GM21447 (cell line): ENCODE data around the gene POLE4.

Source experiments
- ATAC-seq: cut with Tn5 transposase; IDR thresholded peaks from one replicate; pipeline ENCODE4 v1.9.1; 2021; ENCODE audit not compliant: unreplicated experiment

Gene POLE4

DNA sequence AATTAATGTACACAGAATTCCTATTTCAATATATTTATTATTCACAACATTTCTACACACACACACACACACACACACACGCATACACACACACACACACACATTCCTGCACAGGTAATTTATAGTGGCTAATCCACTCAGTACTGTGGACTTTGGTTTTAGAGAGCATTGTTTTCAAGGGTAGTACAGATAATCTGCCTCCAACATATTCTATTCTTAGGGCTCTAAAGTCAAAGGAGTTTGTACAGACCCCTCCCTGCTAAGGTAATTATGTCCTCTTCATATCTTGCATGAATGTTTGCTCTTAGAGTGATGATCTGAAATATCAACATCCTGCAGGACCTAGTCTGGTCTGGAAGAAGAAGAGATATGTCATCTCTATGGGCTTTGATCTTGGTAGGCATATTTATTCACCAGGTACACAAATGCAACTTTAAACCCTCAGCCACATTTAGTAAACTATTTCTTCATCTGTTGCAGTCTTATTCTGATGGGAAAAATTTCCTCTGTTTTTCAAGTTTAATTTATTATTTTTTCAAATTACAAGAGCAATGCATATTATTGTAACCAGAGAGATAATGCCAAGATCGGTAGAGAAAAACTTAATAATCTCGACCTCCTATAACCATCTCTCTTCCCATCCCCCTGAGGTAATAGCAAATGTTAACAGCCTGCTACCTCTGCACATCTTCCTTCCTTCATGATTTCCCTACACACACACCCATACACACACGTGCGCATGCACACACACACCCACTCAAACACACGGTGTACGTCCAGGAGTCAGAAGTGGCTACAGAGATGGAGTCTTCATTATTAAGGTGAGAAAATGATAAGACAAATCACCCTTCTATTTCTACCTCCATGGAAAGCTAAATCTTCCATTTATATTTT lies 18.3 kb upstream of the POLE4 start:
- ATAC-seq = no peak

DNA sequence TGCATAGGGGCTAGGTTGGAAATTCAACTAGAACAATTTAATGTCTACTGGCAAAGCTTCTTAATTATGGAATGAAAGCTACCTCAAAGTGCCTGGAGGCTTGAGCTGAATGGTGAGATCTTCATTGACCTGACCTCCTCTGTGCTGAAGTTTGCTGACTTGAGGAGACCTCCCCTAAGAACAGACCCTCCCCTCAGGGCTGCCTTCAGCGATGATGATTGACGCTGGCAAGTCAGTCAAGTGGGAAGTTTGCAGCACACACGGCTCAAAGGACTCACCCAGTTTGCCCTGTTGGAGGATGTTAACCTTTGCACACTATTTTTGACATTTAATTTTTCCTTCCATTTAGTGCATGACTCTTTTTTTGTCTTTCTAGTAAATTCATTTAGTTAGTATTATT lies 17.2 kb upstream of the POLE4 start:
- ATAC-seq = no peak

DNA sequence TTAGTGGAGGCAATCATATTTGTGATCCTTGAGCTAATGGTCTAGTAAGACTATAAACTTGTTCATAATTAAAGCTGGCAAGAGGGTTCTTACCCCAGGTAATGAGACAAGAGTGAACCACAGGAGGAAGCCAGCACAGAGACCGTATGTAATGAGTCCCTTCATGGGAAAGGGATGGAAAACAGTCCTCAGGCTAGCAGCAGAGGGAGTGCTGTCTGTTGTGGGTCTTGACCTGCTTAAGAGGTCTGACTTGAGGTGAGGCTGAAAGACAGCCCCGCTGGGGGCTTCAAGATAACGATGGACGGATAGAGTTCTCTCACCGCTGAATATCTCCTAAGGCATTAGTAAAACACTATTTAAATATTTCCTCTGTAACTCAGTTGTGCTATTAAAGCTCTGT lies 16.2 kb upstream of the POLE4 start:
- ATAC-seq = no peak

DNA sequence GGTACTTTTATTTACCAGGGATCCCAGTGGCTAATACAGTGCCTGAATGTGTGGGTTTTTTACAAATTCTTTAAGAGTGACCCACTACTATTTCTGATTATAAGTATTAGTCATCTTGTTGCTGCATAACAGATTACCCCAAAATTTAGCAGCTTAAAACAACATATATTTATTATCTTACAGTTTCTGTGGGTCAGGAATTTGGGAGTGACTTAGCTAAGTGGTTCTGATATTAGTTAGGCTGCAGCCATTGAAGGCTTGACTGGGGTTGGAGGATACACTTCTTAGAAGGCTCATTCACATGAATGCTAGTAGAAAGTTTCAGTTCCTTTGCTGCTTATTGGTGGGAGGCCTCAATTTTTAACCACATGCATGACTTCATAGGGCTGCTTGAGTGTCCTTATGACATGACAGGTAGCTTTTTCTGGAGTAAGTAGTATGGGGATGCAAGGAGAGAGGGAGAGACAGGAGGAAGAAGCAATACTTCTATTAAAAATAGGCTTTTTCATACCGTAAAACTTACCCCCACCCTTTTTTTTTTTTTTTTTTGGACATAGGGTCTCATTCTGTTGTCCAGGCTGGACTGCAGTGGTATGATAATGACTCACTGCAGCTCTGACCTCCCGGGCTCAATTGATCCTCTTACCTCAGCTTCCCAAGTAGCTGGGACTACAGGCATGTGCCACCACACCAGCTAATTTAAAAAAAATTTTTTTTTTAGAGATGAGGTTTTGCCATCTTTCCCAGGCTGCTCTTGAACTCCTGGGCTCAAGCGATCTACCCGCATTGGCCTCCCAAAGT lies 13.3 kb upstream of the POLE4 start:
- ATAC-seq = peak; percentile 100

DNA sequence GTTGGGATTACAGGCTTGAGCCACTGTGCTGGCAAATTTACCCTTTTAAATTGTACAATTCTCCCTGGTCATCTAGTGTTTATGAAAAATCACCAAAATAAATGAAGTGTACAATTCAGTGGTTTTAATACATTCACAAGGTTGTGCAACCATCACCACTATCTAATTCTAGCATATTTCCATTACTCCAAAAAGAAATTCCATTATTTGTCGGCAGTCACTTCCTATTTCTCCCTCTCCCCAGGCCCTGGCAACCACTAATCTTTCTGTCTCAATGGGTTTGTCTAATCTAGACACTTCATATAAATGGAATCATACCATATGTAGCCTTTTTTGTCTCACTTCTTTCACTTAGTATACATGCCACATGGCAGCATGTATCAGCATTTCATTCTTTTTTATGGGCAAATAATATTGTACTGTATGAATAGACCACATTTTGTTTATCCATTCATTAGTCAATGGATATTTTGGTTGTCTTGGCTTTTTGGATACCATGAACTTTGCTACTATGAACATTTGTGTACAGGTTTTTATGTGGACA lies 12.6 kb upstream of the POLE4 start:
- no peak for ATAC-seq

DNA sequence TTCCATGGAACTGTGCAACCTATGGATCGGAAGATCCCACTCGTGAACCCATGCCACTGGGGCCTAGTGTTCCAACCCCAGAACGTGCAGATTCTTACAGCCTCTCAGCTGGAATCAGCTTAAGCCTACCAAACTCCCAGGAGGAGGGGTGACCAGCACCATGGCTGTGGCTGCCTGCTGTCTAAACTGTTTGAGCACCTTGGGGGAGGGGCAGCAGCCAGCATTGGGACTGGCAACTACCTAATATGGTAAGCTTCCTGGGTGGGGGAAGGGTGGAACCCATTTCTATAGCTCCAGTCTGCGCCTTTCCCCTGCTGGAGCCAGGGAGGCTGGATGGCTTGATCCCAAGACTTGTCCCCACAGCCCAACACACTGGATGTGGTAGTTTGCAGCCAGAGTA lies 10.7 kb upstream of the POLE4 start:
- no peak for ATAC-seq

DNA sequence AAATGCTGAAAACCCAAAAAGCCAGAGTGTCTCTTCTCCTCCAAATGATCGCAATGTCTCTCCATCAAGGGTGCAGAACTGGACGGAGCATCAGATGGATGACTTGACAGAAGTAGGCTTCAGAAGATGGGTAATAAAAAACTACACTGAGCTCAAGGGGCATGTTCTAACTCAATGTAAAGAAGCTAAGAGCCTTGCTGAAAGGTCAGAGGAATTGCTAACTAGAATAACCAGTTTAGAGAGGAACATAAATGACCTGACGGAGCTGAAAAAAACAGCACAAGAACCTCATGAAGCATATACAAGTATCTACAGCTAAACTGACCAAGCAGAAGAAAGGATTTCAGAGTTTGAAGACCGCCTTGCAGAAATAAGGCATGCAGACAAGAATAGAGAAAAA lies 9.7 kb upstream of the POLE4 start:
- ATAC-seq = no peak

DNA sequence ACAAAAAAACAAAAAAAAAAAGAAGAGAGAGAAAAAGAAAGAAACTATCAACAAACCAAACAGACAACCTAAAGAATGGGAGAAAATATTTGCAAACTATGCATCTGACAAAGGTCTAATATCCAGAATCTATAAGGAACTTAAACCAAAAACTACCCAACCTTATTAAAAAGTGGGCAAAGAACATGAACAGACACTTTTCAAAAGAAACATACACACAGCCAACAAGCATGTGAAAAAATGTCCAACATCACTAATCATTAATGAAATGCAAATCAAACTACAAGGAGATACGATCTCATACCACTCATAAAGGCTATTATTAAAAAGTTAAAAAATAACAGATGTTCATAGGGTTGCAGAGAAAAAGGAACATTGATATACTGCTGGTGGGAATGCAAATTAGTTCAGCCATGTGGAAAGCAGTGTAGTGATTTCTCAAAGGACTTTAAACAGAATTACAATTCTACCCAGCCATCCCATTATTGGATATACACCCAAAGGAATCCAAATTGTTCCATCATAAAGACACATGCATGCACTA lies 7.2 kb upstream of the POLE4 start:
- no peak for ATAC-seq

DNA sequence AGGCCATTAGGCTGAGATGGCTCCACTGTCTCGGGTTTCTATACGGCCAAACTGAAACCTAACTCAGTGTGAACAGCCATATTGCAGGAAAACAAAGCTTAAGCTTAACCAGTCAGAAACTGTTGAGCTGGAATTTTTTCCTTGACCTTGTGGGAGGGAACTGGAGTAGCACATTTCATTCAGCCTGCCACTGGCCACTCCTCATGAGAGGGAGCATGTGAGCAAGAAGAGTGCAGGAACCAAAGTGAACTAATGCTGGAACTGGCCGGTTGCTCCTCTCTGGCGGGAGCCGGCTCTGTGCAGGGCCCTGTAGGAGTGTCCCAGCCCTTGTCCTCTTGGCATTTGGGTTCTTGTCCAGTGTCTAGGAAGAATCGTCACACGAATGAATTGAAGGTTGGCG lies 5.9 kb upstream of the POLE4 start:
- ATAC-seq = no peak

DNA sequence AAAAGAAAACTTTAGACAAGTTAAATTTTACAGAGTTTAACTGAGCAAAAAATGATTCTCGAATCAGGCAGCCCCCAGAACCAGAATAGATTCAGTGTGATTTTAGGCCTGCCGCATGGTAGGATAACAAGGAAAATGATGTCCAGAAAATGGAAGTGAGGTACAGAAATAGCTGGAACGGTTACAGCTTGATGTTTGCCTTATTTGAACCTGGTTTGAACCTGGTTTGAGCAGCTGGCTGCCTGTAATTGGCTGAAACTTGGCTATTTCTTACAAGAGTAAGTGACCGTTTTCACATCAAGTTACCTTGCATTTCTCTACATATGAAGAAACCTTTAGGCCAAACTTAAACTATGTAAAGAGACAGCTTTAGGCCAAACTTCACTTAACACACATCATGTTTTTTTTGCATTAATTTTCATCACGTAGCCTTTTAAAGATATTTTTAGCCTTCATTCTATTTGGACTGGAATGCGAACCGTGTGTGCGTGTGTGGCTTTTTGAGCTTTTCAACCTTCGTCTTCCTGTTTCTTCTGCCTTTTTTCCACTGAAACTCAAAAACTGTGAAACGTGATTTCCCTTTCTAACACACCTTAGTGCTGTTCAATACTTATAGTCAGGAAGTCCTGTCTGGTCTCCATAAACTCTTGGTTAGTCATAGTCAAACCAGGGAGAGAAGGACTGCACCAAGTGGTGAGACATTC lies 4.5 kb upstream of the POLE4 start:
- no peak for ATAC-seq

DNA sequence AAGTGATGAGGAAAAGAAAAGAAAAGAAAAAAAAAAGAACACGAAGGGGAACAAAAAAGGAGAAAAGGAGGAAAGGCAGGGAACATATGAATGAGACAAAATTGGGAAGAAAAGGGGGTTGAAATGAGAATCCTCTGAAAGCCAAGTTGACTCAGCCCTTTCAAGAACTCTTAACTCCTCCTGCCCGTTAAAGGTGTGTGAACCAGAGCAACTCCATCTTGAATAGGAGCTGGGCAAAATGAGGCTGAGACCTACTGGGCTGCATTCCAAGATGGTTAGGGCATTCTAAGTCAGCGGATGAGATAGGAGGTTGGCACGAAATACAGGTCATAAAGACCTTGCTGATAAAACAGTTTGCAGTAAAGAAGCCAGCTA lies 4.0 kb upstream of the POLE4 start:
- no peak for ATAC-seq

DNA sequence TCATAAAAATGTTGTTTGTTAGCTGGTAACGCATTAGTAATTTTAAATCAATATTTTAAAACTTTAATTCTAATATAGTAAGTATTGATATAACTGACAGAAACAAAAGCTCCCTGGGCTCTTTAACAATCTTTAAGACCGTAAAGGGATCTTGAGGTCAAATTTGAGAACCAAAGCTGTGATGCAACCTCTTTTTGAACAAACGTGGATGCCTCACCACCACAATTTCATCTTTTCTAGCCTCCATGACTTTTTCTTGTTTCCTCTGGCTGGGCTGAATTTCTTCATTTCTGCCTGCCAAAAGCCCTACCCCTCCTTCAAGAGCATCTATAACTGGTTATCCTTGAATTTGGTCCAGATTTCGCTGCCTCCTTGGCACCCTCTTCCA lies 563 bp upstream of the POLE4 start:
- ATAC-seq = no peak

DNA sequence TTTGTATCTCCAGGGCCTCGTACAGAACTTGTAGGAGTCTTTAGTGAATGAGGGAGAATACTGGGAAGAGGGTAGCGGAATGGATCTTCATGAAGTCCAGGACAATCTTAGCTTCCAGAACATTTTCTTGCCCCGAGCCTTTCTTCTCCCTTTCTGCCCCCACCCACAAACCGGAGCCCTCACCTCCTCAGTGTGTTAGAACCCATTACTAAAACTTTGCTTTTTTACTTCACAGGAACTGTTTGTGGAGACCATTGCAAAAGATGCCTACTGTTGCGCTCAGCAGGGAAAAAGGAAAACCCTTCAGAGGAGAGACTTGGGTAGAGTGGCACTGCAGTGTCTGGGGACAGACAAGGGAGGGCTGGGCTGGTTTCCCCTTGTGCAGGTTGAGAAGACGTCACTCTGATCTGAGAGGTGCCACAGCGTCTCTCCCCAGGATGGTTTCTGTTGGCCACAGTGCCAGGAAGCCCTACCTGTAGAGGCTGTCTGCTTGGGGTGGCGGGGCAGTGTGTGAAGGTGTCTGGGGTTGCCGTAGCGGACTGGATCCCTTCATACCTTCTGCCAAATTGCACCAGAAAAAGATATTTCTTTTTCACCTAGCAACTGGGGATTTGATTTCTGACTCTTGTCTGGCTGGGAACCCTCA lies 786 bp downstream of the POLE4 start:
- no peak for ATAC-seq

DNA sequence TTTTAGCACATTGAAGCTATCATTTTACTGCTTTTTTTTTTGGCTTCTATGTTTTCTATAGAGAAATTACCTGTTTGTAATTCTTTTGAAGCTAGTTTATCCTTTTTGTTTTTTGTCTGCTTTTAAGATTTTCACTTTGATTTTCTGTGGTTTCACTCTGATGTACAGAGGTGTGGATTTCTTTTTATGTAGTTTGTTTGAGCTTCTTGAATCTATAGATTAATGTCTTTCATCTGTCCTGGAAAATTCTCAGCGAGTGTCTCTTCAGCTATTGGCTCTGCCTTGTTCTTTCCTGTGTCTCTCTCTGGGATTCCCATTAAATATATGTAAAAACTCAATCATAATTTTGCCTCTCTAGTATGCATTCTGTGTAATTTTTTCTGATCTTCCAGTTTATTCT lies 8.4 kb downstream of the POLE4 start:
- no peak for ATAC-seq

DNA sequence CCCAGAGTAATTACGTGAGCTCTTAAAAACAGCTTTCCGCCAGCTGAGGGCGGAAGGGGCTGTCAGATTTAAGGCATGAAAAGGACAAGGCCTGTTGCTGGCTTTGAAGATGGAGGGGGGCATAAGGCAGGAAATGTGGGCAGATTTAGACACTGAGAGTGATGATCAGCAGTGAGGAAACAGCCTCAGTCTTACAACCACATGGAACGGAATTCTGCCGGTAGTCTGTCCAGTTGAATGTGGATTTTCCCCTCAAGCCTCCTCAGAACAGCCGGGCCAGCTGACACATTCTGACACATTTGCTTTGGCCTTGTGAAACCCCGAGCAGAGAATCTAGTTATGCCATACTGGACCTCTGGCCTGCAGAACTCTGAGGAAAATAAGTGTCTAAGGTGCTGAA lies 16.6 kb downstream of the POLE4 start:
- no peak for ATAC-seq

DNA sequence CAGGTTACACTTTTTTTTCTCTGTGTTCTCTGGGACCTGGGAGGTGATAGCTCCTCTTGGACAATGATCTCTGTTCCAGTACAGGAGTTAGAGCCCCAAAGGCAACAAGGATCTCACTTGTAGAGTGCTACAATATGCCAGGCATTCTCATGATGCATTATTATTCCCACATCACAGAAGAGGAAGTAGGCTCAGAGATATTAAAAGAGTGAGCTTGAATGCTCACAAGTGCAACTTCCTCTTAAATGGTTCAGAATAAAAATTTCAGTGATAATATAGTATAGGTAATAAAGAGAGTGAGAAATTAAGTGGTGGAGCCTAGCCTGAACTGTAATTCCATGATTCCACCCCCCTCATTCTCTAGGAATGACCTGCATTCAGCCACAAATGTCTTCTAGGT lies 21.4 kb downstream of the POLE4 start:
- ATAC-seq = no peak

DNA sequence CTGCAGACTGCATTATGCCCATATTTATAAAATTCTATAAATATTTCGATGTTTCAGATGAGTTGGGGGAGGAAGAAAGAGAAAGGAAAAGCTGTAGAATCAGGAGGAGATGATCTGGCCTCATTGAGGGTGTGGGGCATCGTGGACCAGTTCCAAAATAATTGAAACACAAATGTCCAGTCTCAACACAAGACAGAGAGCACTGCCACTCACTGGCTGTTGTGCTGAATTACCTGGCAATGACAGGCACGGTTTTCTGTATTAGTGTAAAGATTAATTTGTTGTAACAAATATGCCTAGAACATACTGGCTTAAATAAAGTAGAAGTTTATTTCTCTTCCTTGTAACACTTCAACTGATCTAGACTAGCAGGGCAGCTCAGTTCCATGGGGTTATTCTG lies 24.1 kb downstream of the POLE4 start:
- ATAC-seq = no peak

DNA sequence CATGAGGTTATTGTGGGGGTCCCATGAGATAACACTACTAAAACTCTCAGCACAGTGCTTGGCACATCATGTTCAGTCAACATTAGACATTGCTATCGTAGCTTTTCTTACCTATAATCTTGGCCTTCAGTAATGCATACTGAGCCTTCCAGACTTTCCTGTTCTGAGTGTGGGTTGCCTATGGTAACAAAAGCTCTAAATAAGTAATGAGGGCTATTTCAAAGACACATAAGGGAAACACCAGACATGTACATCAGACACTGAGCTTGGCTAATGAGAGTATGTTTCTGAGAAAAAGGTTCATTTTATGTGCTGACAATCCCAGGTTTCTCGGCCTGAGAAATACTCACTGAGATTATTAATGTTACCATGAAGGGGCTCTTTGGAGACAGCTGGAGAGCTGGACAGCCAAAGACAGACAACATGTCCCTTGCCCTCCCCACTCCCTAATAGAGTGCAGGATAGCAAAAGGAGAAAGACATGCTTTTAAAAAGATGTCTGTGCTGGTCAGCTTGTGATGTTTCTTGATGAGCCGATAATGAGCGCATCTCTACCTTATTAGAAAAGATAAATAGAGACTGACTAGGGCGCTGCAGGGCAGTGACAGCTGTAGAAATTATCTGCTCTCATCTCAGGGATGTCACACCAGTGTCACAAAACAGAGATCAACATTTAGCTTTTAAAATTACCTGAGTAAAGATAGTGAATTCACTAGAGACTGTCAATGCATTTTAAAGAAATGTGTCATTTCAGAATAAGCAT lies 25.4 kb downstream of the POLE4 start:
- no peak for ATAC-seq

DNA sequence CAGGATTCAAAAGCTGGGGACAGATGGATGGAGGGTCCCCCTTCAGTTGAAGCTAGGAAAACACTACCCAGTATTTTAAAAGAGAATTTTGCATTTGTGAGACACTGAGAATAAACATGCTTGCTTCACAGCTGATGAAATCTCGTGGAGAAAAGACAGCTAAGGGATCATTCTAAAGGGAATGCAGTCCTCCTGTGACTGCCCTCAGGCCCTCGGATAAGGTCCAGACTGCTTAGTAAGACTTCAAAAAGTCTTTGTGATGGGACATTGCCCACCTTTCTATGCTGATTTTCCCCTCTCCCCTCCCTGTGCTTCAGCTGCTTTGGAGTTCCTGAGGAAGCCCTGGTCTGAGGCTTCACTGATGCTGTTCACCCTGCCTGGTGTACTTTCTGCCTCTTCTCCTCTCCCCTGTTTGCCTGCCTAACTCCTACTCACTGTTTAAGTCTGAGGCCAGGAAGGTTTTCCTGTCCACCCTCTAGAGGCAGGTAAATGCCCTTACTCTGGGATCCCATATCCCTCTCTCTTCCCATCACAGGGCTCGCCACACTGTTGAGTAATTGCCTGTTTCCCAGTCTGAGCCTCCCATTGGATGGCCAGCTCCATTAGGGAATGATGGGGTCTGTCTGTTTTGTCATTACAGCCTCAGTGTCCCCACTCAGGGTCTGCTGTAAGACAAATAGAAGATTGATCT lies 26.6 kb downstream of the POLE4 start:
- ATAC-seq = no peak
